Measurements from ENCODE around the gene OR9I1. TPM values are rescaled to one million over a fixed set of nuclear protein-coding genes. Genes with fewer than 3 reads are reported as not detected.

Gene OR9I1
- polyA plus RNA-seq, 2 of the 4 experiments (the other 2 are of a cell fraction): not detected

DNA sequence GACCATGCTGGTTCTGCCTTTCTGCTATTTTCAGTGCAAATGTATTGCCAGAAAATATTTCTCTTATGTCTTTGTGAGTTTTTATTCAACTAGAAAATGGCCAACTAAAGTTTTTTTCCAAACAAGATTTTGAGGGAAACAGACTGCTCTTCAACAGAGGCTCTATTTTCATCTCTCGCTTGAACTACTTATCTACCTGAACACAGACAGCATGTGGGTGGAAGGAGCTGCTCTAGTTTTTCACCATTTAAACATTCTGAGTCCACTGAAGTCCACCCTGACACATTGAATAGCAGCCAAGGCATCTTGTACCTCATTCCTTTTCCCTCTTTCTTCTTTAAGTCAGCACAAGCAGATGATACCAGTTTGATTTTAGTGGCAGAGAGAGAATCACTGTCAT, 9.8 kb upstream of the OR9I1 start:
- H3K9me3 ChIP-seq: no peaks in the 10 kb centered on the region
- H3K4me3 ChIP-seq: no peak overlapping the region
- FAIRE-seq (no peak), ATAC-seq (no peak), DNase-seq (ENCODE audit: low read depth in 1 of 2, low spot score in 1 of 2) (no peak)
- TF ChIP-seq ZSCAN20 (CRISPR knock-in tag; IDR thresholded peaks at IDR 0.05) (no peak), SREBF2 (IDR thresholded peaks at IDR 0.05) (no peak), ELK1 (IDR thresholded peaks at IDR 0.05; ENCODE audit: low read depth, low read length) (no peak), EHF (CRISPR knock-in tag; IDR thresholded peaks at IDR 0.05) (no peak), POLR2AphosphoS2 (conservative IDR thresholded peaks at IDR 0.05; ENCODE audit: low read length) (no peak), HEYL (CRISPR knock-in tag; IDR thresholded peaks at IDR 0.05) (no peak), CBX2 (IDR thresholded peaks at IDR 0.05; ENCODE audit: borderline replicate concordance, low read depth) (no peak), CBX8 (IDR thresholded peaks at IDR 0.05) (no peak), FOSL2 (IDR thresholded peaks at IDR 0.05) (no peak), FOSL2 (CRISPR knock-in tag; IDR thresholded peaks at IDR 0.05) (no peak), JUNB (IDR thresholded peaks at IDR 0.05) (no peak)
- no peaks in the 10 kb centered on the region for H3K4me1 ChIP-seq
- POLR2A ChIA-PET: no interaction called here
- no peak overlapping the region for H3K4me2 ChIP-seq
- CTCF ChIA-PET: no interaction called here
- H3K27ac ChIP-seq: no peak overlapping the region
- WGBS (ENCODE audit: missing lambda C conversion rate): 0% methylated on average over 1 of the region's 1 CpG

DNA sequence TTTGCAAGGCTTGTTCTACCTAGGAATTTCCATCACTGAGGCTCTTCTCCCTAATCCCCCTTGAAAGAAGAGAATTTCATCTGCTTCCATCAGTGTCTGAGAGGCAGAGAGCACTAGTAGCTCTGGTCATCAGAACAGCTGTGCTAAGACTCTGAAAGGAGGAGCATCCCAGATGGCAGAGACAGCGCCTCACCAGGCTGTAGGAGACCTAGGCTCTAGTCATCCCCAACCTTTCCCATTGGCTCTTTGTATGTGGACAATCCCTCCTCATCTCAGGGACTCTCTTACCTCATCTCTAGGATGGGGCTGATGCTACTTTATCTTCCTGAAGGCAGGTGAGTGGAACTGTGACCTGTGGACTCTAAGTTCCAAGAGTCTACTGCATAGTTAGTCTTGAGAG, 8.8 kb upstream of the OR9I1 start:
- H3K27ac ChIP-seq: no peak overlapping the region
- H3K4me2 ChIP-seq: no peak overlapping the region
- DNase-seq (ENCODE audit: low read depth in 1 of 2, low spot score in 1 of 2): peak in 1 of 2 experiments; percentile 12
- no peak for FAIRE-seq
- POLR2A ChIA-PET: no interaction called here
- CTCF ChIA-PET: no interaction called here
- no peaks in the 10 kb centered on the region for H3K9me3 ChIP-seq
- ATAC-seq: peak; percentile 67 to 73; a peak in 5 of 6 replicates
- H3K4me3 ChIP-seq: no peak overlapping the region
- no CpG with 5 or more reads among the region's 1 CpG for WGBS (ENCODE audit: missing lambda C conversion rate)
- TF ChIP-seq, protein P1, sequence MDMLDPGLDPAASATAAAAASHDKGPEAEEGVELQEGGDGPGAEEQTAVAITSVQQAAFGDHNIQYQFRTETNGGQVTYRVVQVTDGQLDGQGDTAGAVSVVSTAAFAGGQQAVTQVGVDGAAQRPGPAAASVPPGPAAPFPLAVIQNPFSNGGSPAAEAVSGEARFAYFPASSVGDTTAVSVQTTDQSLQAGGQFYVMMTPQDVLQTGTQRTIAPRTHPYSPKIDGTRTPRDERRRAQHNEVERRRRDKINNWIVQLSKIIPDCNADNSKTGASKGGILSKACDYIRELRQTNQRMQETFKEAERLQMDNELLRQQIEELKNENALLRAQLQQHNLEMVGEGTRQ (IDR thresholded peaks at IDR 0.05): no peak
- TF ChIP-seq HOXB5 (CRISPR knock-in tag; IDR thresholded peaks at IDR 0.05) (no peak), POLR2A (IDR thresholded peaks at IDR 0.05; ENCODE audit: low read length) (no peak), EHMT2 (IDR thresholded peaks at IDR 0.05; ENCODE audit: low read depth) (no peak), RNF2 (IDR thresholded peaks at IDR 0.05; ENCODE audit: borderline replicate concordance, low read depth) (no peak), CBX2 (IDR thresholded peaks at IDR 0.05; ENCODE audit: borderline replicate concordance, low read depth) (no peak), CHD4 (IDR thresholded peaks at IDR 0.05; ENCODE audit: borderline replicate concordance) (no peak), MAFK (IDR thresholded peaks at IDR 0.05; ENCODE audit: partially characterized antibody) (no peak), CHD2 (IDR thresholded peaks at IDR 0.05; ENCODE audit: low read length, partially characterized antibody) (no peak), MAZ (IDR thresholded peaks at IDR 0.05; ENCODE audit: borderline replicate concordance, low read depth, low read length) (no peak), HOXB13 (CRISPR knock-in tag; IDR thresholded peaks at IDR 0.05; ENCODE audit: low read depth) (no peak), PHF8 (IDR thresholded peaks at IDR 0.05; ENCODE audit: borderline replicate concordance, low read depth) (no peak), RCOR1 (IDR thresholded peaks at IDR 0.05; ENCODE audit: low read depth, low read length) (no peak), RARB (CRISPR knock-in tag; IDR thresholded peaks at IDR 0.05) (no peak)
- H3K4me1 ChIP-seq: no peaks in the 10 kb centered on the region

GRCh38 chr11:58133309-58134076, 8.2 kb upstream of the OR9I1 start:
- no peak overlapping the region for H3K4me2 ChIP-seq
- WGBS (ENCODE audit: missing lambda C conversion rate): 7% methylated on average over 7 of the region's 7 CpGs
- H3K27ac ChIP-seq: no peak overlapping the region
- H3K4me1 ChIP-seq: no peaks in the 10 kb centered on the region
- H3K9me3 ChIP-seq: no peaks in the 10 kb centered on the region
- CTCF ChIA-PET: no interaction called here
- DNase-seq (ENCODE audit: low read depth in 1 of 2, low spot score in 1 of 2) (no peak), ATAC-seq (no peak), FAIRE-seq (no peak)
- POLR2A ChIA-PET: no interaction called here
- no peak overlapping the region for H3K4me3 ChIP-seq
- TF ChIP-seq CTCF (IDR thresholded peaks at IDR 0.05): no peak
- TF ChIP-seq, protein P2, sequence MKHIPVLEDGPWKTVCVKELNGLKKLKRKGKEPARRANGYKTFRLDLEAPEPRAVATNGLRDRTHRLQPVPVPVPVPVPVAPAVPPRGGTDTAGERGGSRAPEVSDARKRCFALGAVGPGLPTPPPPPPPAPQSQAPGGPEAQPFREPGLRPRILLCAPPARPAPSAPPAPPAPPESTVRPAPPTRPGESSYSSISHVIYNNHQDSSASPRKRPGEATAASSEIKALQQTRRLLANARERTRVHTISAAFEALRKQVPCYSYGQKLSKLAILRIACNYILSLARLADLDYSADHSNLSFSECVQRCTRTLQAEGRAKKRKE (CRISPR knock-in tag; IDR thresholded peaks at IDR 0.05; ENCODE audit: low read depth): no peak
- TF ChIP-seq, protein P3, sequence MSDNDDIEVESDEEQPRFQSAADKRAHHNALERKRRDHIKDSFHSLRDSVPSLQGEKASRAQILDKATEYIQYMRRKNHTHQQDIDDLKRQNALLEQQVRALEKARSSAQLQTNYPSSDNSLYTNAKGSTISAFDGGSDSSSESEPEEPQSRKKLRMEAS (IDR thresholded peaks at IDR 0.05): no peak
- TF ChIP-seq RCOR1 (IDR thresholded peaks at IDR 0.05; ENCODE audit: low read depth, low read length): no peak
- TF ChIP-seq JUNB (IDR thresholded peaks at IDR 0.05): no peak
- TF ChIP-seq HOXB5 (CRISPR knock-in tag; IDR thresholded peaks at IDR 0.05): no peak
- TF ChIP-seq, protein P1 (IDR thresholded peaks at IDR 0.05): no peak
- TF ChIP-seq, protein P4, sequence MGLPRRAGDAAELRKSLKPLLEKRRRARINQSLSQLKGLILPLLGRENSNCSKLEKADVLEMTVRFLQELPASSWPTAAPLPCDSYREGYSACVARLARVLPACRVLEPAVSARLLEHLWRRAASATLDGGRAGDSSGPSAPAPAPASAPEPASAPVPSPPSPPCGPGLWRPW (IDR thresholded peaks at IDR 0.05): no peak
- no peak for TF ChIP-seq ZNF302 (CRISPR knock-in tag; IDR thresholded peaks at IDR 0.05)
- no peak for TF ChIP-seq CHD4 (IDR thresholded peaks at IDR 0.05; ENCODE audit: borderline replicate concordance)
- no peak for TF ChIP-seq TFCP2L1 (CRISPR knock-in tag; IDR thresholded peaks at IDR 0.05)
